Caco-2 (cell line): ENCODE results near the gene TGOLN2. TPM values are rescaled to one million over a fixed set of nuclear protein-coding genes. Genes with fewer than 3 reads are reported as not detected.
"Not testable (repeated sequence)": the region's sequence is repeated elsewhere in the genome, so short reads cannot be mapped to it uniquely, and the experiment has no call there.

ENCODE experiments used
- BruUV-seq: library from RNA; stranded (reverse); fragments of 400-500 nt; replicated peaks from 2 replicates; lab custom pipeline; 2021; lab: Mats Ljungman, UMichigan
- CTCF ChIA-PET: fragments of 300-600 bp; sonication (Branson Sonifier 250); formaldehyde crosslinking; loops from one replicate; lab custom pipeline; 2022; ENCODE audit warnings: antibody characterized with exemption; lab: Charles Lee
- POLR2A ChIA-PET: fragments of 300-600 bp; sonication (Branson Sonifier 250); formaldehyde crosslinking; loops from one replicate; lab custom pipeline; 2022; ENCODE audit warnings: antibody characterized with exemption; lab: Charles Lee
- DNase-seq, 2 experiments: peaks; one replicate each; pipeline versions ENCODE4 v3.0.0 to v3.0.0-alpha.2; 2020 to 2022
- H3K27me3 ChIP-seq: replicated peaks from 2 replicates; pipeline ENCODE4 v1.6.0; 2011; ENCODE audit warnings: low read length; ENCODE audit not compliant: control insufficient read depth, insufficient read depth
- H3K36me3 ChIP-seq: 2 replicates; pipeline ENCODE4 v1.5.1; 2011; ENCODE audit warnings: low read length; ENCODE audit not compliant: control insufficient read depth, insufficient read depth
- H3K4me1 ChIP-seq: fragments of 250-450 bp; sonication (Bioruptor Pico); 2 replicates; pipeline ENCODE4 v1.5.1; 2020; ENCODE audit warnings: mild to moderate bottlenecking
- H3K4me3 ChIP-seq: 2 replicates; pipeline ENCODE4 v1.5.1; 2011; ENCODE audit warnings: low read depth, mild to moderate bottlenecking, control low read depth, low read length
- H3K9me3 ChIP-seq: fragments of 250-450 bp; sonication (Bioruptor Pico); 2 replicates; pipeline ENCODE4 v1.5.1; 2020; ENCODE audit warnings: mild to moderate bottlenecking, moderate library complexity
- H3K27ac Mint-ChIP-seq: one replicate; pipeline ENCODE4 v1.8.0; 2022; ENCODE audit warnings: mixed read lengths; ENCODE audit not compliant: unreplicated experiment
- H3K27me3 Mint-ChIP-seq: one replicate; pipeline ENCODE4 v1.8.0; 2022; ENCODE audit warnings: mixed read lengths; ENCODE audit not compliant: insufficient read depth, unreplicated experiment
- H3K36me3 Mint-ChIP-seq: one replicate; pipeline ENCODE4 v1.8.0; 2022; ENCODE audit warnings: mild to moderate bottlenecking, mixed read lengths; ENCODE audit not compliant: insufficient read depth, unreplicated experiment
- H3K4me1 Mint-ChIP-seq: one replicate; pipeline ENCODE4 v1.8.0; 2022; ENCODE audit warnings: low read depth, mixed read lengths; ENCODE audit not compliant: unreplicated experiment
- H3K4me3 Mint-ChIP-seq: one replicate; pipeline ENCODE4 v1.8.0; 2022; ENCODE audit warnings: mild to moderate bottlenecking, moderate library complexity, mixed read lengths; ENCODE audit not compliant: unreplicated experiment
- H3K9me3 Mint-ChIP-seq: one replicate; pipeline ENCODE4 v1.8.0; 2022; ENCODE audit warnings: mixed read lengths; ENCODE audit not compliant: unreplicated experiment
- intact Hi-C: fragments of 100-400 bp; cut with micrococcal nuclease; formaldehyde crosslinking; loops from one replicate; pipeline ENCODE4 v1.10.0; 2022; ENCODE audit not compliant: unreplicated experiment
- total RNA-seq: library from RNA; stranded (reverse); gene quantifications from 2 replicates; pipeline ENCODE4 v1.2.3, GENCODE V29; 2022
- TF ChIP-seq, protein P1 (sequence below), 2 experiments: fragments of 200-600 bp in 1 of 2; IDR thresholded peaks; 1 replicate in 1 of 2; 2 replicates in 1 of 2; pipeline versions ENCODE4 v1.5.1 to v1.8.0; 2011 to 2022; ENCODE audit warnings: antibody characterized with exemption in 1 of 2, control low read depth in 1 of 2, inconsistent platforms in 1 of 2, low read depth in 1 of 2, low read length in 1 of 2, mild to moderate bottlenecking in 1 of 2, moderate library complexity in 1 of 2; ENCODE audit not compliant: insufficient read depth in 1 of 2, severe bottlenecking in 1 of 2, unreplicated experiment in 1 of 2

Gene TGOLN2
- total RNA-seq, 1 experiment from 2014 or later = 119 TPM

DNA sequence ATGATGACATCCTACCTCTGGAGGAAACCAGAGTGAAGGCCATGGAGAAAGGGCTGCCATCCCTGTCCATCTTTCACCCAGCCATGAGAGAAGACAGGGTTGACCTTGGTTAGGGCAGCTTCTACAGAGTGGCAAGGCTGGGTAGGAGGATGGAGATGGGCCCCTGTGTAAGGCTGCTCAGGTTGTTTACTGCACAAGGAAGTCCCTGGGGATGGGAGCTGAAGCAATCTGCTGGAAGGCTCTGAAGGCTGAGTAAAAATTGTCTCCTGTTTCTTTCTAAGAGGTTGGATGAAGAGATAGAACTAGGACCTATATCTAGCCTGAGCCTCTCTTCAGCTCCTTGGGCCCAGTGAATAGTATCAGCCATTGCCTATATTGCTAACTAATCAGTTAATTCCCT lies 41.1 kb upstream of the TGOLN2 start:
- Mint-ChIP-seq H3K36me3 (no peaks in the 10 kb centered on the region), H3K27ac (no peak overlapping the region), H3K27me3 (no peaks in the 10 kb centered on the region), H3K4me1 (no peaks in the 10 kb centered on the region), H3K4me3 (no peak overlapping the region), H3K9me3 (no peaks in the 10 kb centered on the region)
- DNase-seq = peak in 1 of 2 experiments; percentile 19
- BruUV-seq = no TSS peak
- H3K9me3 ChIP-seq = no peaks in the 10 kb centered on the region
- intact Hi-C loops = no loop called here
- no peaks in the 10 kb centered on the region for H3K36me3 ChIP-seq
- ChIA-PET POLR2A (interaction anchor here (0.5 to 0.6 kb wide), 2 partner anchors 19 to 180 kb away, joined by 3 to 6 read pairs; no protein-coding TSS in a partner anchor), CTCF (interaction anchor here (0.6 kb wide), 1 partner anchor 11 kb away, joined by 3 read pairs; no protein-coding TSS in a partner anchor)
- no peak overlapping the region for H3K4me3 ChIP-seq
- no peaks in the 10 kb centered on the region for H3K27me3 ChIP-seq
- no peaks in the 10 kb centered on the region for H3K4me1 ChIP-seq
- TF ChIP-seq, protein P1, sequence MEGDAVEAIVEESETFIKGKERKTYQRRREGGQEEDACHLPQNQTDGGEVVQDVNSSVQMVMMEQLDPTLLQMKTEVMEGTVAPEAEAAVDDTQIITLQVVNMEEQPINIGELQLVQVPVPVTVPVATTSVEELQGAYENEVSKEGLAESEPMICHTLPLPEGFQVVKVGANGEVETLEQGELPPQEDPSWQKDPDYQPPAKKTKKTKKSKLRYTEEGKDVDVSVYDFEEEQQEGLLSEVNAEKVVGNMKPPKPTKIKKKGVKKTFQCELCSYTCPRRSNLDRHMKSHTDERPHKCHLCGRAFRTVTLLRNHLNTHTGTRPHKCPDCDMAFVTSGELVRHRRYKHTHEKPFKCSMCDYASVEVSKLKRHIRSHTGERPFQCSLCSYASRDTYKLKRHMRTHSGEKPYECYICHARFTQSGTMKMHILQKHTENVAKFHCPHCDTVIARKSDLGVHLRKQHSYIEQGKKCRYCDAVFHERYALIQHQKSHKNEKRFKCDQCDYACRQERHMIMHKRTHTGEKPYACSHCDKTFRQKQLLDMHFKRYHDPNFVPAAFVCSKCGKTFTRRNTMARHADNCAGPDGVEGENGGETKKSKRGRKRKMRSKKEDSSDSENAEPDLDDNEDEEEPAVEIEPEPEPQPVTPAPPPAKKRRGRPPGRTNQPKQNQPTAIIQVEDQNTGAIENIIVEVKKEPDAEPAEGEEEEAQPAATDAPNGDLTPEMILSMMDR (IDR thresholded peaks at IDR 0.05; ENCODE audit: insufficient read depth in 1 of 2, low read depth in 1 of 2, low read length in 1 of 2, severe bottlenecking in 1 of 2, unreplicated experiment in 1 of 2) = no peak

DNA sequence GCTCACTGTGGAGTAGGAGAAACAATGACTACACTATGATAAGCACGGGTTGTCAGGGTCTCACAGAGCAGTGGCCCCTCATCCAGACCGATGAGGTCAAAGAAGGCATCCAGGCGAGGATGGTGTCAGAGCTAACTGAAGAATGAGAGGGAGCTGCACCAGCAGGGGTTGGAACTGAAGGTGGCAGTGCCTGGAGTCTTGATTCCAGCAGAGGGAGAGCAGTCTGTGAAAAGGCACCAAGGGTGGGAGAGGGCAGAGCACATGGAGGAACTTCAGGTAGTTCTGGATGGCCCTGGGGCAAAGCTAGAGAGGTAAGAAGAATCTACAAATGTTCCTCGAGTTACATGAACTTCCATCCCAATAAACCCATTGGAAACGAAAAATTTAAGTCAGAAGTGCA lies 39.4 kb upstream of the TGOLN2 start:
- no peaks in the 10 kb centered on the region for H3K4me1 Mint-ChIP-seq
- no peaks in the 10 kb centered on the region for H3K27me3 Mint-ChIP-seq
- Histone ChIP-seq H3K4me1 (no peaks in the 10 kb centered on the region), H3K27me3 (no peaks in the 10 kb centered on the region), H3K9me3 (no peaks in the 10 kb centered on the region), H3K4me3 (no peak overlapping the region), H3K36me3 (no peaks in the 10 kb centered on the region)
- H3K27ac Mint-ChIP-seq = no peak overlapping the region
- TF ChIP-seq, protein P1 (IDR thresholded peaks at IDR 0.05; ENCODE audit: insufficient read depth in 1 of 2, low read depth in 1 of 2, low read length in 1 of 2, severe bottlenecking in 1 of 2, unreplicated experiment in 1 of 2) = no peak
- intact Hi-C loops = no loop called here
- BruUV-seq = no TSS peak
- ChIA-PET CTCF (interaction anchor here (0.7 kb wide), 1 partner anchor 22 kb away, joined by 3 read pairs; no protein-coding TSS in a partner anchor), POLR2A (no interaction called here)
- DNase-seq = no peak
- H3K36me3 Mint-ChIP-seq = no peaks in the 10 kb centered on the region
- no peaks in the 10 kb centered on the region for H3K9me3 Mint-ChIP-seq
- no peak overlapping the region for H3K4me3 Mint-ChIP-seq

DNA sequence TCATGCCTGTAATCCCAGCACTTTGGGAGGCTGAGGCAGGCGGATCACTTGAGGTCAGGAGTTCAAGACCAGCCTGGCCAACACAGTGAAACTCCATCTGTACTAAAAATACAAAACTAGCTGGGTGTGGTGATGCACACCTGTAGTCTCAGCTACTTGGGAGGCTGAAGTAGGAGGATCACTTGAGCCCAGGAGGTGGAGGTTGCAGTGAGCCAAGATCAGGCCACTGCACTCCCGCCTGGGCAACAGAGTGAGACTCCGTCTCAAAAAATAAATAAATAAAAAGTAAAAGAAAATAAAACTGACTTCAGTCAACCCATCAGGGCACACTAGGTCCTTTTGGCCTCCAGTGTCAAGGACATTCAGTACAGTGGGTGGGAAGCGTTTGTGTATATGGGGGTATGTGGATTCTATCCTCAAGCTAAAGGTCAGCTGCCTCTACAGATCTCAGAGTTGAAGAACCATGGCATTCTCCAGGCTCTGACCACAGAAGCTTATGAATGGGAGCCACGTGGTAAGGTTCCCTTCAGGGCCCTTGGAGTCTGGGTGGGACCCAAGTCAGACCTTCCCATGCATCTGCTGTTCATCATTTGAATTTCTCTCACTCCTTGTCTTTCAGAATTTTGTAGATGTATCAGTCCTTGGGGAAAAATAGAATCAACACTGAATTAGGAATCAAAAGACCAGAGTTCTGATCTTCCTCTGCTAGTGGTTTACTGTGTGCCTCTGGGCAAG lies 35.0 kb upstream of the TGOLN2 start:
- H3K4me1 ChIP-seq, H3K36me3 Mint-ChIP-seq, H3K27ac Mint-ChIP-seq, H3K4me1 Mint-ChIP-seq, H3K4me3 Mint-ChIP-seq, H3K4me3 ChIP-seq, H3K27me3 ChIP-seq, H3K9me3 ChIP-seq, H3K9me3 Mint-ChIP-seq, intact Hi-C loops, CTCF ChIA-PET, H3K36me3 ChIP-seq, POLR2A ChIA-PET, H3K27me3 Mint-ChIP-seq, BruUV-seq: not testable (repeated sequence)
- DNase-seq = peak in 1 of 2 experiments; percentile 2
